GM12878 (cell line): ENCODE data around the gene CRAT. TPM values are rescaled to one million over a fixed set of nuclear protein-coding genes. Genes with fewer than 3 reads are reported as not detected.

Experiments
- ATAC-seq: fragments of 200-7000 bp; cut with Tn5 transposase; 3 replicates; pipeline ENCODE4 v1.9.1; 2020; ENCODE audit warnings: mild to moderate bottlenecking, moderate library complexity
- BruUV-seq: library from RNA; stranded (reverse); fragments of 400-500 nt; replicated peaks from 2 replicates; lab custom pipeline; 2021; lab: Mats Ljungman, UMichigan
- CTCF ChIA-PET: fragments of 300-600 bp; sonication (Branson Sonifier 250); formaldehyde crosslinking; extraction: SDS; loops from one replicate; lab custom pipeline; 2021; ENCODE audit warnings: inconsistent platforms; lab: Yijun Ruan, JAX
- POLR2A ChIA-PET: fragments of 350-600 bp; formaldehyde crosslinking; extraction: SDS; loops from one replicate; lab custom pipeline; 2021; ENCODE audit warnings: inconsistent platforms; lab: Charles Lee
- RAD21 ChIA-PET: fragments of 300-600 bp; sonication (Branson Sonifier 250); formaldehyde crosslinking; loops from one replicate; lab custom pipeline; 2023; ENCODE audit warnings: antibody characterized with exemption; ENCODE audit not compliant: unreplicated experiment; lab: Charles Lee
- SMC1A ChIA-PET: fragments of 300-600 bp; sonication (Branson Sonifier 250); formaldehyde crosslinking; loops from one replicate; lab custom pipeline; 2023; ENCODE audit not compliant: unreplicated experiment, uncharacterized antibody; lab: Charles Lee
- DNase-seq: peaks from one replicate; pipeline ENCODE4 v3.0.0-alpha.2; 2011; ENCODE audit warnings: low read depth, low spot score
- FAIRE-seq: peaks from 3 replicates; lab custom pipeline; 2011; peaks lifted over from hg19 to GRCh38; lab: Jason Lieb, UNC
- H2AFZ ChIP-seq: 2 replicates; pipeline ENCODE4 v1.6.0; 2011; ENCODE audit warnings: low read depth, low read length, control low read depth; ENCODE audit not compliant: control insufficient read depth
- H3K27ac ChIP-seq: 2 replicates; pipeline ENCODE4 v1.5.1; 2011; ENCODE audit warnings: control low read depth; ENCODE audit not compliant: control insufficient read depth, insufficient read depth
- H3K27me3 ChIP-seq, 2 experiments: replicated peaks in 1 of 2; 2 replicates each; pipeline versions ENCODE4 v1.6.0 to v1.6.1; 2011; ENCODE audit warnings: low read length in 1 of 2; ENCODE audit not compliant: control insufficient read depth in 2 of 2, insufficient read depth in 2 of 2
- H3K36me3 ChIP-seq, 2 experiments: 2 replicates each; pipeline ENCODE4 v1.5.1; 2011; ENCODE audit warnings: low read length in 1 of 2; ENCODE audit not compliant: control insufficient read depth in 2 of 2, insufficient read depth in 2 of 2
- H3K4me1 ChIP-seq: 2 replicates; pipeline ENCODE4 v1.6.1; 2011; ENCODE audit warnings: mild to moderate bottlenecking, low read length, moderate library complexity, mixed read lengths; ENCODE audit not compliant: control insufficient read depth, insufficient read depth
- H3K4me2 ChIP-seq: 2 replicates; pipeline ENCODE4 v1.6.0; 2011; ENCODE audit warnings: control low read depth; ENCODE audit not compliant: control insufficient read depth, insufficient read depth
- H3K4me3 ChIP-seq: fragments of 200-600 bp; sonication (generic); 2 replicates; pipeline ENCODE4 v1.5.1; 2016
- H3K79me2 ChIP-seq: 2 replicates; pipeline ENCODE4 v1.6.0; 2011; ENCODE audit warnings: low read length; ENCODE audit not compliant: control insufficient read depth, insufficient read depth
- H3K9ac ChIP-seq: 2 replicates; pipeline ENCODE4 v1.8.0; 2011; ENCODE audit warnings: low read length, control low read depth, mixed read lengths; ENCODE audit not compliant: control insufficient read depth, insufficient read depth
- H3K9me3 ChIP-seq: replicated peaks from 3 replicates; pipeline ENCODE4 v1.5.1; 2011; ENCODE audit warnings: mild to moderate bottlenecking, low read length; ENCODE audit not compliant: control insufficient read depth, insufficient read depth
- H4K20me1 ChIP-seq: 2 replicates; pipeline ENCODE4 v1.6.0; 2011; ENCODE audit not compliant: control insufficient read depth, insufficient read depth
- BACH1 ChIP-seq: fragments of 450-650 bp; IDR thresholded peaks from 2 replicates; pipeline ENCODE4 v1.6.1; 2017; ENCODE audit warnings: mild to moderate bottlenecking, borderline replicate concordance
- EP300 ChIP-seq, 2 experiments: fragments of 150-350 bp in 1 of 2; IDR thresholded peaks; 2 replicates each; pipeline ENCODE4 v1.6.1; 2011 to 2012; ENCODE audit warnings: low read depth in 2 of 2, low read length in 2 of 2, borderline replicate concordance in 1 of 2, improper control_type of control experiment in 1 of 2, inconsistent platforms in 1 of 2; ENCODE audit not compliant: control insufficient read depth in 1 of 2
- WGBS: methylation state at CpG from one replicate; pipeline ENCODE4 v1.1.6; 2016; ENCODE audit warnings: low lambda C conversion rate; ENCODE audit not compliant: insufficient replicate concordance, insufficient coverage; ENCODE audit errors: missing lambda C conversion rate; 5-methylcytosine and 5-hydroxymethylcytosine counted together
- in situ Hi-C: fragments of 300-500 bp; cut with MboI; formaldehyde crosslinking; loops from 9 replicates; pipeline ENCODE4 v1.14.3; 2018; ENCODE audit warnings: mixed read lengths
- intact Hi-C: fragments of 100-400 bp; cut with micrococcal nuclease; formaldehyde crosslinking; loops from one replicate; pipeline ENCODE4 v1.14.2; 2022; ENCODE audit not compliant: unreplicated experiment
- polyA plus RNA-seq, 11 experiments: library from polyadenylated mRNA; depleted of rRNA in 4 of 11; unstranded in 6 of 11; stranded (reverse) in 5 of 11; fragments of >200 nt; fragmentation: Nextera tagmentation in 4 of 11; fragmentation: Illumina TruSeq in 1 of 11; extraction: Ambion mirVana in 4 of 11; extraction: Trizol in 1 of 11; gene quantifications; 1 replicate in 1 of 11; 2 replicates in 10 of 11; pipeline versions ENCODE4 v1.2.1 to v1.2.3, GENCODE V29; 2011 to 2016; ENCODE audit warnings: inconsistent platforms in 2 of 11, missing spikeins in 2 of 11, low read depth in 1 of 11
- total RNA-seq, 4 experiments: library from RNA; depleted of rRNA in 3 of 4; stranded (reverse); fragments of >200 nt in 3 of 4; fragmentation: Illumina TruSeq in 1 of 4; extraction: Trizol in 1 of 4; gene quantifications; 2 replicates each; pipeline versions ENCODE4 v1.2.1 to v1.2.3, GENCODE V29; 2013 to 2021
- TF ChIP-seq, protein P1 (sequence below): fragments of 450-650 bp; IDR thresholded peaks from 2 replicates; pipeline ENCODE4 v1.6.1; 2014; ENCODE audit warnings: mild to moderate bottlenecking

CRAT gene
- total and polyA plus RNA-seq, 10 of the 15 experiments (the other 5 are each of a cell fraction or from before 2014, with no cell fraction given), result 0.10 to 3.4 (median 1.8) TPM

GRCh38 chr9:129118799-129119198, 8.2 kb upstream of the CRAT start:
- CTCF ChIA-PET, result interaction anchor here (0.6 to 4.4 kb wide), 3 partner anchors 10 to 1090 kb away, joined by 3 to 16 read pairs (median 4); no protein-coding TSS in a partner anchor
- H3K9me3 ChIP-seq, result no peaks in the 10 kb centered on the region
- DNase-seq (no peak), ATAC-seq (no peak), FAIRE-seq (no peak)
- no peak overlapping the region for H3K27ac ChIP-seq
- 86% methylated on average over 4 of the region's 4 CpGs for WGBS
- H3K4me2 ChIP-seq, result no peak overlapping the region
- H3K9ac ChIP-seq, result no peak overlapping the region
- intact Hi-C loops (no loop called here), in situ Hi-C loops (no loop called here)
- SMC1A ChIA-PET, result no interaction called here
- POLR2A ChIA-PET, result no interaction called here
- H3K36me3 ChIP-seq, result peaks cover 9 to 10% of the 10 kb centered on the region in 2 experiments
- H3K4me1 ChIP-seq, result peaks cover 3% of the 10 kb centered on the region; the same call in 1 of the 2 replicates
- BruUV-seq, result no TSS peak
- peaks cover 12% of the 10 kb centered on the region for H3K79me2 ChIP-seq
- H4K20me1 ChIP-seq, result no peaks in the 10 kb centered on the region
- H2AFZ ChIP-seq, result no peak overlapping the region
- no peaks in the 10 kb centered on the region for H3K27me3 ChIP-seq
- TF ChIP-seq EP300 (IDR thresholded peaks at IDR 0.05; ENCODE audit: borderline replicate concordance in 1 of 2, control insufficient read depth in 1 of 2, low read depth in 2 of 2, low read length in 2 of 2), result no peak
- TF ChIP-seq BACH1, result no peak
- TF ChIP-seq, protein P1, sequence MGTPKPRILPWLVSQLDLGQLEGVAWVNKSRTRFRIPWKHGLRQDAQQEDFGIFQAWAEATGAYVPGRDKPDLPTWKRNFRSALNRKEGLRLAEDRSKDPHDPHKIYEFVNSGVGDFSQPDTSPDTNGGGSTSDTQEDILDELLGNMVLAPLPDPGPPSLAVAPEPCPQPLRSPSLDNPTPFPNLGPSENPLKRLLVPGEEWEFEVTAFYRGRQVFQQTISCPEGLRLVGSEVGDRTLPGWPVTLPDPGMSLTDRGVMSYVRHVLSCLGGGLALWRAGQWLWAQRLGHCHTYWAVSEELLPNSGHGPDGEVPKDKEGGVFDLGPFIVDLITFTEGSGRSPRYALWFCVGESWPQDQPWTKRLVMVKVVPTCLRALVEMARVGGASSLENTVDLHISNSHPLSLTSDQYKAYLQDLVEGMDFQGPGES, result no peak
- no peak overlapping the region for H3K4me3 ChIP-seq
- RAD21 ChIA-PET, result no interaction called here
